ENCODE data around the gene ARHGAP28.

Gene ARHGAP28

GRCh38 chr18:6940451-6940850 is 210.9 kb downstream of the ARHGAP28 start:
- no peak for DNase-seq

- no peak for DNase-seq
Measured at GRCh38 chr18:6941996-6942395, 212.5 kb downstream of the ARHGAP28 start.

GRCh38 chr18:6942742-6943141 is 213.2 kb downstream of the ARHGAP28 start:
- no peak for DNase-seq

GRCh38 chr18:6943143-6943542 is 213.6 kb downstream of the ARHGAP28 start:
- DNase-seq = no peak

GRCh38 chr18:6947338-6948030 is 218.0 kb downstream of the ARHGAP28 start:
- no peak for DNase-seq

GRCh38 chr18:6948281-6949055 is 219.0 kb downstream of the ARHGAP28 start:
- DNase-seq = no peak

- DNase-seq = no peak
Measured at GRCh38 chr18:6949800-6950586, 220.5 kb downstream of the ARHGAP28 start.

- no peak for DNase-seq
Measured at GRCh38 chr18:6950641-6951040, 221.1 kb downstream of the ARHGAP28 start.

- no peak for DNase-seq
Measured at GRCh38 chr18:6951336-6952090, 222.0 kb downstream of the ARHGAP28 start.

- no peak for DNase-seq
Measured at GRCh38 chr18:6954501-6954900, 225.0 kb downstream of the ARHGAP28 start.

GRCh38 chr18:6955304-6955703 is 225.8 kb downstream of the ARHGAP28 start:
- no peak for DNase-seq

GRCh38 chr18:6956495-6956894 is 227.0 kb downstream of the ARHGAP28 start:
- DNase-seq = no peak

- no peak for DNase-seq
Measured at GRCh38 chr18:6956999-6957398, 227.5 kb downstream of the ARHGAP28 start.

GRCh38 chr18:6959110-6959509 is 229.6 kb downstream of the ARHGAP28 start:
- no peak for DNase-seq

- DNase-seq = no peak
Measured at GRCh38 chr18:6960124-6960523, 230.6 kb downstream of the ARHGAP28 start.

GRCh38 chr18:6960656-6961055 is 231.1 kb downstream of the ARHGAP28 start:
- no peak for DNase-seq

GRCh38 chr18:6961331-6961730 is 231.8 kb downstream of the ARHGAP28 start:
- DNase-seq = no peak

- no peak for DNase-seq
Measured at GRCh38 chr18:6962571-6963451, 233.3 kb downstream of the ARHGAP28 start.

- no peak for DNase-seq
Measured at GRCh38 chr18:6963452-6964097, 234.1 kb downstream of the ARHGAP28 start.

Data from NK-92 treated with Interleukin-12 subunit alpha and Interleukin-12 subunit beta, amount 100 ng/mL, for 24 hours (cell line).